ENCODE measurements around the gene FCAMR.

FCAMR gene

GRCh38 chr1:206957639-206958038 is 12.6 kb downstream of the FCAMR start:
- peaks cover 100% of the 10 kb centered on the region for H3K27me3 ChIP-seq (ENCODE audit: insufficient read depth, low read depth, severe bottlenecking)
- no peak for TF ChIP-seq CTCF (IDR thresholded peaks at IDR 0.05; ENCODE audit: low read depth, low read length)
- no peak overlapping the region for H3K27ac ChIP-seq
- DNase-seq, result no peak
- no peak overlapping the region for H3K4me3 ChIP-seq (ENCODE audit: low read depth, low read length)
- peaks cover 17% of the 10 kb centered on the region for H3K9me3 ChIP-seq (ENCODE audit: severe bottlenecking)
- no peaks in the 10 kb centered on the region for H3K36me3 ChIP-seq

GRCh38 chr1:206955476-206956451 is 14.5 kb downstream of the FCAMR start:
- peaks cover 16% of the 10 kb centered on the region for H3K9me3 ChIP-seq (ENCODE audit: severe bottlenecking)
- no peak overlapping the region for H3K27ac ChIP-seq
- no peak for DNase-seq
- no peaks in the 10 kb centered on the region for H3K36me3 ChIP-seq
- TF ChIP-seq CTCF (IDR thresholded peaks at IDR 0.05; ENCODE audit: low read depth, low read length), result no peak
- H3K4me3 ChIP-seq (ENCODE audit: low read depth, low read length), result no peak overlapping the region
- peaks cover 100% of the 10 kb centered on the region for H3K27me3 ChIP-seq (ENCODE audit: insufficient read depth, low read depth, severe bottlenecking)

GRCh38 chr1:206954459-206955342 is 15.6 kb downstream of the FCAMR start:
- no peak for TF ChIP-seq CTCF (IDR thresholded peaks at IDR 0.05; ENCODE audit: low read depth, low read length)
- no peak for DNase-seq
- H3K27ac ChIP-seq, result no peak overlapping the region
- H3K27me3 ChIP-seq (ENCODE audit: insufficient read depth, low read depth, severe bottlenecking), result peaks cover 100% of the 10 kb centered on the region
- no peaks in the 10 kb centered on the region for H3K36me3 ChIP-seq
- H3K9me3 ChIP-seq (ENCODE audit: severe bottlenecking), result peaks cover 21% of the 10 kb centered on the region
- H3K4me3 ChIP-seq (ENCODE audit: low read depth, low read length), result no peak overlapping the region

- no peak for TF ChIP-seq CTCF (IDR thresholded peaks at IDR 0.05; ENCODE audit: low read depth, low read length)
Observed at GRCh38 chr1:206953626-206954025, 16.6 kb downstream of the FCAMR start.

GRCh38 chr1:206953126-206953525 is 17.1 kb downstream of the FCAMR start:
- Histone ChIP-seq H3K27me3 (ENCODE audit: insufficient read depth, low read depth, severe bottlenecking) (peaks cover 100% of the 10 kb centered on the region), H3K27ac (no peak overlapping the region), H3K36me3 (no peaks in the 10 kb centered on the region), H3K4me3 (ENCODE audit: low read depth, low read length) (no peak overlapping the region), H3K9me3 (ENCODE audit: severe bottlenecking) (peaks cover 20% of the 10 kb centered on the region)
- no peak for DNase-seq
- TF ChIP-seq CTCF (IDR thresholded peaks at IDR 0.05; ENCODE audit: low read depth, low read length), result no peak

More at GRCh38 chr1:206953626-206954025, 16.6 kb downstream of the FCAMR start:
- no peak overlapping the region for H3K27ac ChIP-seq
- H3K4me3 ChIP-seq (ENCODE audit: low read depth, low read length), result no peak overlapping the region
- peaks cover 100% of the 10 kb centered on the region for H3K27me3 ChIP-seq (ENCODE audit: insufficient read depth, low read depth, severe bottlenecking)
- H3K9me3 ChIP-seq (ENCODE audit: severe bottlenecking), result peaks cover 20% of the 10 kb centered on the region
- no peaks in the 10 kb centered on the region for H3K36me3 ChIP-seq
- no peak for DNase-seq
